Neuron (in vitro differentiated cells): Measurements from ENCODE around the gene BTBD9.

Source experiments
- H2AFZ ChIP-seq: one replicate; pipeline ENCODE4 v1.6.1; 2013; ENCODE audit warnings: low read depth, mild to moderate bottlenecking, inconsistent platforms, low read length, moderate library complexity
- H3K27me3 ChIP-seq: one replicate; pipeline ENCODE4 v1.6.1; 2013; ENCODE audit warnings: low read length; ENCODE audit not compliant: insufficient read depth
- H3K36me3 ChIP-seq: one replicate; pipeline ENCODE4 v1.6.1; 2013; ENCODE audit warnings: low read length; ENCODE audit not compliant: insufficient read depth
- H3K4me1 ChIP-seq: one replicate; pipeline ENCODE4 v1.6.1; 2013; ENCODE audit warnings: low read length; ENCODE audit not compliant: insufficient read depth
- H3K4me3 ChIP-seq: 2 replicates; pipeline ENCODE4 v1.5.1; 2013; ENCODE audit warnings: mild to moderate bottlenecking, low read length, moderate library complexity
- H3K9me3 ChIP-seq: one replicate; pipeline ENCODE4 v1.6.1; 2013; ENCODE audit warnings: low read length

The BTBD9 gene

GRCh38 chr6:38673397-38674165, 33.9 kb upstream of the BTBD9 start:
- Histone ChIP-seq H3K36me3 (peaks cover 24% of the 10 kb centered on the region), H3K4me3 (no peak overlapping the region), H3K4me1 (no peaks in the 10 kb centered on the region), H2AFZ (no peak overlapping the region), H3K27me3 (no peaks in the 10 kb centered on the region), H3K9me3 (no peaks in the 10 kb centered on the region)

GRCh38 chr6:38671885-38672467, 32.2 kb upstream of the BTBD9 start:
- H3K4me3 ChIP-seq: no peak overlapping the region
- no peaks in the 10 kb centered on the region for H3K4me1 ChIP-seq
- H3K9me3 ChIP-seq: no peaks in the 10 kb centered on the region
- peaks cover 18% of the 10 kb centered on the region for H3K36me3 ChIP-seq
- H2AFZ ChIP-seq: no peak overlapping the region
- no peaks in the 10 kb centered on the region for H3K27me3 ChIP-seq

- Histone ChIP-seq H3K4me3 (no peak overlapping the region), H3K9me3 (no peaks in the 10 kb centered on the region), H3K36me3 (no peaks in the 10 kb centered on the region), H2AFZ (no peak overlapping the region), H3K27me3 (no peaks in the 10 kb centered on the region), H3K4me1 (no peaks in the 10 kb centered on the region)
These were observed 18.9 kb upstream of the BTBD9 start for GRCh38 chr6:38658418-38659167.

GRCh38 chr6:38656896-38657295, 17.2 kb upstream of the BTBD9 start:
- no peak overlapping the region for H3K4me3 ChIP-seq
- H2AFZ ChIP-seq: no peak overlapping the region
- H3K27me3 ChIP-seq: no peaks in the 10 kb centered on the region
- H3K9me3 ChIP-seq: no peaks in the 10 kb centered on the region
- no peaks in the 10 kb centered on the region for H3K4me1 ChIP-seq
- no peaks in the 10 kb centered on the region for H3K36me3 ChIP-seq

- H3K36me3 ChIP-seq: no peaks in the 10 kb centered on the region
- no peaks in the 10 kb centered on the region for H3K4me1 ChIP-seq
- no peak overlapping the region for H2AFZ ChIP-seq
- no peaks in the 10 kb centered on the region for H3K27me3 ChIP-seq
- no peak overlapping the region for H3K4me3 ChIP-seq
- H3K9me3 ChIP-seq: no peaks in the 10 kb centered on the region
These were observed 14.5 kb upstream of the BTBD9 start for GRCh38 chr6:38654263-38654662.

- no peaks in the 10 kb centered on the region for H3K9me3 ChIP-seq
- peaks cover 9% of the 10 kb centered on the region for H3K4me1 ChIP-seq
- H3K36me3 ChIP-seq: no peaks in the 10 kb centered on the region
- H2AFZ ChIP-seq: no peak overlapping the region
- H3K4me3 ChIP-seq: no peak overlapping the region
- H3K27me3 ChIP-seq: no peaks in the 10 kb centered on the region
These were observed 11.5 kb upstream of the BTBD9 start for GRCh38 chr6:38651121-38651784.

GRCh38 chr6:38650207-38650752, 10.6 kb upstream of the BTBD9 start:
- H3K27me3 ChIP-seq: no peaks in the 10 kb centered on the region
- H3K36me3 ChIP-seq: no peaks in the 10 kb centered on the region
- peaks cover 18% of the 10 kb centered on the region for H3K4me1 ChIP-seq
- H3K9me3 ChIP-seq: no peaks in the 10 kb centered on the region
- no peak overlapping the region for H3K4me3 ChIP-seq
- no peak overlapping the region for H2AFZ ChIP-seq

GRCh38 chr6:38649744-38650143, 10.0 kb upstream of the BTBD9 start:
- no peaks in the 10 kb centered on the region for H3K9me3 ChIP-seq
- H3K4me3 ChIP-seq: no peak overlapping the region
- no peak overlapping the region for H2AFZ ChIP-seq
- no peaks in the 10 kb centered on the region for H3K36me3 ChIP-seq
- H3K4me1 ChIP-seq: peaks cover 18% of the 10 kb centered on the region
- H3K27me3 ChIP-seq: no peaks in the 10 kb centered on the region

GRCh38 chr6:38648629-38649028, 8.9 kb upstream of the BTBD9 start:
- H3K4me1 ChIP-seq: peaks cover 18% of the 10 kb centered on the region
- no peak overlapping the region for H2AFZ ChIP-seq
- H3K36me3 ChIP-seq: no peaks in the 10 kb centered on the region
- no peaks in the 10 kb centered on the region for H3K9me3 ChIP-seq
- H3K27me3 ChIP-seq: no peaks in the 10 kb centered on the region
- no peak overlapping the region for H3K4me3 ChIP-seq

- no peaks in the 10 kb centered on the region for H3K9me3 ChIP-seq
- no peaks in the 10 kb centered on the region for H3K27me3 ChIP-seq
- H3K4me3 ChIP-seq: no peak overlapping the region
- H3K36me3 ChIP-seq: no peaks in the 10 kb centered on the region
- no peak overlapping the region for H2AFZ ChIP-seq
- H3K4me1 ChIP-seq: peaks cover 18% of the 10 kb centered on the region
These were observed 6.6 kb upstream of the BTBD9 start for GRCh38 chr6:38646166-38646878.

GRCh38 chr6:38644951-38645350, 5.2 kb upstream of the BTBD9 start:
- no peaks in the 10 kb centered on the region for H3K27me3 ChIP-seq

GRCh38 chr6:38640216-38640909, 634 bp upstream of the BTBD9 start:
- no peaks in the 10 kb centered on the region for H3K9me3 ChIP-seq
- peaks cover 20% of the 10 kb centered on the region for H3K4me1 ChIP-seq
- peak overlapping the region; percentile 69 for H3K4me3 ChIP-seq
- H3K27me3 ChIP-seq: no peaks in the 10 kb centered on the region
- H2AFZ ChIP-seq: peak overlapping the region; percentile 64
- no peaks in the 10 kb centered on the region for H3K36me3 ChIP-seq

More at GRCh38 chr6:38644951-38645350, 5.2 kb upstream of the BTBD9 start:
- H2AFZ ChIP-seq: no peak overlapping the region
- no peaks in the 10 kb centered on the region for H3K9me3 ChIP-seq
- no peaks in the 10 kb centered on the region for H3K36me3 ChIP-seq
- no peak overlapping the region for H3K4me3 ChIP-seq
- H3K4me1 ChIP-seq: peaks cover 27% of the 10 kb centered on the region
